HEK293T (cell line): Measurements from ENCODE around the gene FRZB.

Source experiments
- ARNT ChIP-seq: fragments of 450-650 bp; IDR thresholded peaks from 2 replicates; pipeline ENCODE4 v1.6.1; 2017; ENCODE audit warnings: mild to moderate bottlenecking
- BHLHE40 ChIP-seq: fragments of 450-650 bp; IDR thresholded peaks from 2 replicates; pipeline ENCODE4 v1.6.1; 2016; ENCODE audit warnings: mild to moderate bottlenecking, moderate library complexity, borderline replicate concordance
- CTBP1 ChIP-seq: fragments of 450-650 bp; IDR thresholded peaks from 2 replicates; pipeline ENCODE4 v1.6.1; 2016; ENCODE audit warnings: borderline replicate concordance
- ELF4 ChIP-seq: fragments of 450-650 bp; IDR thresholded peaks from 2 replicates; pipeline ENCODE4 v1.6.1; 2017; ENCODE audit warnings: antibody characterized with exemption
- FOXA1 ChIP-seq: fragments of 450-650 bp; IDR thresholded peaks from 2 replicates; pipeline ENCODE4 v1.6.1; 2016; ENCODE audit warnings: mild to moderate bottlenecking
- FOXK2 ChIP-seq: fragments of 450-650 bp; IDR thresholded peaks from 2 replicates; pipeline ENCODE4 v1.6.1; 2016; ENCODE audit warnings: mild to moderate bottlenecking
- HDGF ChIP-seq: fragments of 450-650 bp; IDR thresholded peaks from 2 replicates; pipeline ENCODE4 v1.6.1; 2017; ENCODE audit warnings: antibody characterized with exemption, borderline replicate concordance
- L3MBTL2 ChIP-seq: fragments of 450-650 bp; conservative IDR thresholded peaks from 2 replicates; pipeline ENCODE4 v1.6.1; 2016; ENCODE audit warnings: mild to moderate bottlenecking
- NFRKB ChIP-seq: fragments of 450-650 bp; IDR thresholded peaks from 2 replicates; pipeline ENCODE4 v1.6.1; 2016; ENCODE audit warnings: mild to moderate bottlenecking, moderate library complexity
- SP1 ChIP-seq: fragments of 450-650 bp; IDR thresholded peaks from 2 replicates; pipeline ENCODE4 v1.6.1; 2017
- SUZ12 ChIP-seq: fragments of 450-650 bp; IDR thresholded peaks from 2 replicates; pipeline ENCODE4 v1.6.1; 2016; ENCODE audit warnings: mild to moderate bottlenecking
- TARDBP ChIP-seq: fragments of 450-650 bp; IDR thresholded peaks from 2 replicates; pipeline ENCODE4 v1.6.1; 2016

- TF ChIP-seq ELF4 (no peak), BHLHE40 (no peak), SUZ12 (no peak), SP1 (no peak), HDGF (no peak), TARDBP (no peak), CTBP1 (no peak), FOXA1 (no peak), L3MBTL2 (no peak), NFRKB (no peak), FOXK2 (no peak), ARNT (no peak)
Measured at GRCh38 chr2:182898718-182899117, 32.3 kb upstream of the FRZB start.
